Sigmoid colon (tissue), 4 donors: ENCODE measurements around the gene CCDC178.
"Not testable (repeated sequence)": the region's sequence is repeated elsewhere in the genome, so short reads cannot be mapped to it uniquely, and the experiment has no call there.

Experiments
- CTCF ChIP-seq, 4 experiments: fragments of 450-650 bp in 3 of 4; fragments of 200-600 bp in 1 of 4; IDR thresholded peaks; one replicate each; pipeline ENCODE4 v1.5.1; 2016 to 2019; ENCODE audit warnings: antibody characterized with exemption in 4 of 4, mild to moderate bottlenecking in 3 of 4, moderate library complexity in 2 of 4
- EP300 ChIP-seq, 4 donors: sonication (generic); formaldehyde crosslinking; IDR thresholded peaks; one replicate each; pipeline ENCODE4 v1.6.1; 2017; ENCODE audit warnings: antibody characterized with exemption in 4 of 4
- POLR2A ChIP-seq, 2 donors: fragments of 450-650 bp; IDR thresholded peaks; one replicate each; pipeline ENCODE4 v1.6.1; 2016; ENCODE audit warnings: antibody characterized with exemption in 2 of 2, mild to moderate bottlenecking in 2 of 2, moderate library complexity in 2 of 2
- POLR2AphosphoS5 ChIP-seq, 4 donors: sonication (generic); formaldehyde crosslinking; IDR thresholded peaks; one replicate each; pipeline ENCODE4 v1.6.1; 2017; ENCODE audit warnings: antibody characterized with exemption in 4 of 4

DNA sequence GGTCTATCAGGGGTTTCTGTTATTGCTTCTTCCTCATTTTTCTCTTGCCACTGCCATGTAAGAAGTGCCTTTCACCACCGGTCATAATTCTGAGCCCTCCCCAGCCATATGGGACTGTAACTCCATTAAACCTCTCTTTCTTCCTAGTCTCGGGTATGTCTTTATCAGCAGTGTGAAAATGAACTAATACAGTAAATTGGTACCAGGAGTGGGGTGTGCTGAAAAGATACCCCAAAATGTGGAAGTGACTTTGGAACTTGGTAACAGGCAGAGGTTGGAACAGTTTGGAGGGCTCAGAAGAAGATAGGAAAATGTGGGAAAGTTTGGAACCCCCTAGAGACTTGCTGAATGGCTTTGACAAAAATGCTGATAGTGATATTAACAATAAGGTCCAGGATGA lies 100.8 kb downstream of the CCDC178 start:
- not testable (repeated sequence) for TF ChIP-seq POLR2A, CTCF, POLR2AphosphoS5, EP300 (IDR thresholded peaks at IDR 0.05)
